ENCODE results near the gene EEF1AKMT4.

DNA sequence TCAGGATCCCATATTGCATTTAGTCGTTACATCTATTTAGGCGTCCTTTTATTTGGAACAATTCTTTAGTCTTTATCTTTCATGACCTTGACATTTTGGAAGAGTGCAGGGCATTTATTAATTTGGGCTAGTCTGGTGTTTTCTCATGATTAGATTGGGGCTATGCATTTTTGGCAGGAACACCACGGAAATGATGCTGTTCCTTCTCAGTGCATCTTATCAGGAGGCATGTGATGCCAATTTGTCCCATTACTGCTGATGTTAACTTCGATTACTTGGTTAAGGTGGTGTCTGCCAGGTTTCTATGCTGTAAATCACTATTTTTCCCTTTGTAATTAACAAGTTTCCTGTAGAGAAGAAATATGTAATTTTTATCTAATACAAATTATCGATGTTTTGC, 38.2 kb upstream of the EEF1AKMT4 start:
- TF ChIP-seq, protein P1, sequence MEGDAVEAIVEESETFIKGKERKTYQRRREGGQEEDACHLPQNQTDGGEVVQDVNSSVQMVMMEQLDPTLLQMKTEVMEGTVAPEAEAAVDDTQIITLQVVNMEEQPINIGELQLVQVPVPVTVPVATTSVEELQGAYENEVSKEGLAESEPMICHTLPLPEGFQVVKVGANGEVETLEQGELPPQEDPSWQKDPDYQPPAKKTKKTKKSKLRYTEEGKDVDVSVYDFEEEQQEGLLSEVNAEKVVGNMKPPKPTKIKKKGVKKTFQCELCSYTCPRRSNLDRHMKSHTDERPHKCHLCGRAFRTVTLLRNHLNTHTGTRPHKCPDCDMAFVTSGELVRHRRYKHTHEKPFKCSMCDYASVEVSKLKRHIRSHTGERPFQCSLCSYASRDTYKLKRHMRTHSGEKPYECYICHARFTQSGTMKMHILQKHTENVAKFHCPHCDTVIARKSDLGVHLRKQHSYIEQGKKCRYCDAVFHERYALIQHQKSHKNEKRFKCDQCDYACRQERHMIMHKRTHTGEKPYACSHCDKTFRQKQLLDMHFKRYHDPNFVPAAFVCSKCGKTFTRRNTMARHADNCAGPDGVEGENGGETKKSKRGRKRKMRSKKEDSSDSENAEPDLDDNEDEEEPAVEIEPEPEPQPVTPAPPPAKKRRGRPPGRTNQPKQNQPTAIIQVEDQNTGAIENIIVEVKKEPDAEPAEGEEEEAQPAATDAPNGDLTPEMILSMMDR (IDR thresholded peaks at IDR 0.05): no peak
- no peak for TF ChIP-seq POLR2A (IDR thresholded peaks at IDR 0.05)
